Fibroblast of skin of abdomen (primary cell): Measurements from ENCODE around the gene RIT1. TPM values are rescaled to one million over a fixed set of nuclear protein-coding genes. Genes with fewer than 3 reads are reported as not detected.

Experiments used
- DNase-seq: peaks from one replicate; pipeline ENCODE4 v3.0.0-alpha.2; 2013
- polyA plus RNA-seq, 2 experiments: library from polyadenylated mRNA; unstranded; fragments of 120-200 nt; gene quantifications; one replicate each; pipeline ENCODE4 v1.2.1, GENCODE V29; 2013; ENCODE audit not compliant: insufficient read length in 2 of 2

RIT1 gene, protein sequence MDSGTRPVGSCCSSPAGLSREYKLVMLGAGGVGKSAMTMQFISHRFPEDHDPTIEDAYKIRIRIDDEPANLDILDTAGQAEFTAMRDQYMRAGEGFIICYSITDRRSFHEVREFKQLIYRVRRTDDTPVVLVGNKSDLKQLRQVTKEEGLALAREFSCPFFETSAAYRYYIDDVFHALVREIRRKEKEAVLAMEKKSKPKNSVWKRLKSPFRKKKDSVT
- polyA plus RNA-seq (2013, experiment 1 of 2; ENCODE audit: insufficient read length): 26.0 TPM
- 27.5 TPM for polyA plus RNA-seq (2013, experiment 2 of 2; ENCODE audit: insufficient read length)

- DNase-seq: peak; percentile 71
Observed at GRCh38 chr1:155911156-155912055, at the start of gene RIT1. Gene RIT1 (minus strand): TSS chr1:155911349. CDS start chr1:155910761, 588 bp downstream.

GRCh38 chr1:155960081-155960745 lies 49.1 kb upstream of the RIT1 start:
- DNase-seq: no peak

GRCh38 chr1:155957411-155957915 lies 46.3 kb upstream of the RIT1 start:
- DNase-seq: no peak

- DNase-seq: no peak
Observed at GRCh38 chr1:155954645-155955044, 43.5 kb upstream of the RIT1 start.

DNA sequence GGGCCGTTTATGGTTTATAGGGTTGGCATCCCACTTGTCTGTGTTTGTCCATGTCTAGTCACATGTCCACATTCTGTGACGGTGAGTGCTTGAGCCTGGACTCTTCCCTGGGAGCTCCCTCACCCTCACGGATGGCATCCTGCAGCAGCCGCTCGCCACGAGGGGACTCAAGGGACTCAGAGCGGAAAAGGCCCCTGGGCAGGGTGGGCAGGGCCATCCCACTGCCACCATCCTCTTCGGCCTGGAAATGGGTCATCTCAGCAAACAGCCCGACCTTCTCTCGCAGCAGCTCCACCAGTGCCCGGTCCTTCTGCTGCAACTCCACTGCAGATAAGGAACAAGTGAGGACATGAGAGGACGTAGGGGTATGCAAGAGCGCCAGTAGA lies 41.3 kb upstream of the RIT1 start:
- DNase-seq: no peak

DNA sequence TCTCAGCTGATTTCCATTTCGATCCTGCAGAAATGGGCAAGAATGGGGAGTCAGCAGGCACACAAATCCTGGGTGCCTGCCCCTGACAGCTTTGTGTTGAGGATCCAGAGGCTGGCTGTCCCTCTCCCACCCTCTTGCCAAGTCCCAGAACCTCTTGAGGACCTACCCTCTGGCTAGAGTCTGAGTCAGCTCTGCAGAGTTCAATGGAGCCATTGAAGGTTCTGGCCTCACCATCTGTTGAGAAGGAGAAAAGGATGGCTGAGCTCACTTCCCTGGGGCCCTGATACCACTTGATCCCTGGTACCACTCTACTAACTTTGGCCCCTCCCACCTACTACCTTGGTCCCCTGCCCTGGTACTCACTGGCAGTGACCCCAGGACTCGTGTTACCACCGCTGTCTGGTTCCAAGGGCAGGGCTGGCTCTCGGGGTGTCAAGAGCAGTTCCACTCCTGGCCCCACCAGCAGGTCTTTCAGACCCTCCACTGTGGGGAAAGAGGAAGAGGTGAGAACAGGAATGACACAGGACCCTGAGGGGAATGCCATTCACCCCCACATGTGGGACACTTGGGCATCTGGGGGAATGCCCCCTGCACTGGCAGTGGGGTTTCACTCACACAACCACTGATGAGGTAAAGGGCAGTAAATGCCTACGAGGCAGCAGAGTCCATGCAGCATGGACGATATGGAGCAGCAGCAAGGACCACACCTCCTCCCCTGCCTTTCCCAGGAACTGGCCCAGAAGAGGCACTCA lies 40.8 kb upstream of the RIT1 start:
- DNase-seq: no peak

- DNase-seq: no peak
Observed at GRCh38 chr1:155950829-155951228, 39.7 kb upstream of the RIT1 start.

- DNase-seq: no peak
Observed at GRCh38 chr1:155947741-155948140, 36.6 kb upstream of the RIT1 start.

DNA sequence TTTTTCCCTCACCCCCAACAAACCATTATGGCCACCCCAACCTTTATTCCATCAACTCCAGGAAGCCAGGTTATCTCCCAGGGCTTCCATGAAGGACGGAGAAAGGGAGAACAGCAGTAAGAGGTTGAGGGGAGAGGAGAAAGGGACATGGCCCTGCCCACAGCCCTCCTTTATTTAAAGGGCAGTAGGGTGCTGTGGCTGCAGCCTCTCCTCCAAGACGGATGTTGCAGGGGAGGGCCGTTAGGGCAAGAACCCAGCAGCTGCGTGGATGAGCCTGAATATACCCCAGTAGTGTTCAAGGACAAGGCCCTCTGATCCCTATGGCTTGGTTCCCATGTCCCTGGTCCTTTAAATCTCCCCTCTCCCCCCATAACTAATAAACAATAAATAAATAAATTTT lies 36.1 kb upstream of the RIT1 start:
- DNase-seq: no peak

DNA sequence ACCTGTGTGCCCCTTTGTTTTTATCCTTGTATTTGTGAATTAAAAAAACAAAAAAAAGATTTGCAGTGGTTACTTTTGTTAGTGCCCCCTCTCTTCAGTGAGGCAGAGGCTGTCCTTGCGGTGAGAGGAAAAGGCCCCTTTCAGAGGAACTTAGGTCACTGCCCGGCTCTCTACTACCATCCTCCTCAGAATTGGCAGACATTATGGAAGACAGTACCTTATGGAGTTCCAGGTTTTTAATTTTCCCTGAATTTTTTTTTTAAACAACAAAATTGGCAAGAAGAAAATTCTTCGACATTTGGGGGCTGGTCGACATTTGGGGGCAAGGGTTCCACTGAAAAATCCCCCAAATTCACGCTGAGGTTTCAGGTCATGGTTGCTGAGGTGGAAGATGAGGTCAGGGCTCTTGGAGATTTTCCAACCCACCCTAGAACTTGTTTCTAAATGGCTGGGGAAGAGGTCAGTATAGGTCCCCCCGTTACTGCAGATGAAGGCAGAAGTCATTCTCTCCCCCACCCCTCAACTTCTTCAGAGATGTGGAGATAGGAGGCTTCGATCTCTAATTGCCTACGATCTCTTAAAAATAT lies 35.6 kb upstream of the RIT1 start:
- DNase-seq: no peak

DNA sequence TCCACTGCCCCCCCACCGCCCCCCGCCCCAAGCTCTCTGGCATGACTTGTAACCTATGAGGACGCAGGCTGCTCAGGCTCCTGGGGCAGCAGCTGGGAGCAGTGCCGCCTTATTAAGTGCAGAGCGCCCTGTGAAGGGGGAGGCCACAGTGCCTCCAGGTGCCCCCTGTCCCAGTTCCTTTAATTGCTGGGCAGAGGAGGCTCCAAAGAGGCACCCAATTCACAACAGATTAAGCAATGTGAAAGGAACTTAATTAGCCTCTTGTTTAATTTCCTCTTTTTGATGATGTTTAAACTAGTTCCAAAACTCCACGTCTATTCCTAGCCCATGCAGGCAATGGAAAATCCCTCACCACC lies 33.3 kb upstream of the RIT1 start:
- no peak for DNase-seq

DNA sequence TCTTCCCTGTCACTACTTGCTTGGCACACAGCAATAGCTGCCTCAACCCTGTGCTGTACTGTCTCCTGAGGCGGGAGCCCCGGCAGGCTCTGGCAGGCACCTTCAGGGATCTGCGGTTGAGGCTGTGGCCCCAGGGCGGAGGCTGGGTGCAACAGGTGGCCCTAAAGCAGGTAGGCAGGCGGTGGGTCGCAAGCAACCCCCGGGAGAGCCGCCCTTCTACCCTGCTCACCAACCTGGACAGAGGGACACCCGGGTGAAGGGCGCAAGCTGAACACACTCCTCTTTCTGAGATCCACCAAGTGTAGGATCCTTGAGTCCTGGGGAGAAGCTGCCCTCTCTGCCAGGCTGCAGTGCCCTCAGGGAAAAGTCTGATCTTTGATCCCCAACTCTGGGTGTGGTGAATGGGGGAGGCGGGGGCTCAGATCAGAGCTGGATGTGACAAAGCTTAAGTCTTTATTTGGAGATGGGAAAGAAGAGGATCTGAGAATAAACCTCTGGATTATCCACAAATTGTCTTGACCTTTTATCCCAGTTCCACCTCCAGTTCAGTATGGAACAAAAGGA lies 31.5 kb upstream of the RIT1 start:
- DNase-seq: peak; percentile 21

DNA sequence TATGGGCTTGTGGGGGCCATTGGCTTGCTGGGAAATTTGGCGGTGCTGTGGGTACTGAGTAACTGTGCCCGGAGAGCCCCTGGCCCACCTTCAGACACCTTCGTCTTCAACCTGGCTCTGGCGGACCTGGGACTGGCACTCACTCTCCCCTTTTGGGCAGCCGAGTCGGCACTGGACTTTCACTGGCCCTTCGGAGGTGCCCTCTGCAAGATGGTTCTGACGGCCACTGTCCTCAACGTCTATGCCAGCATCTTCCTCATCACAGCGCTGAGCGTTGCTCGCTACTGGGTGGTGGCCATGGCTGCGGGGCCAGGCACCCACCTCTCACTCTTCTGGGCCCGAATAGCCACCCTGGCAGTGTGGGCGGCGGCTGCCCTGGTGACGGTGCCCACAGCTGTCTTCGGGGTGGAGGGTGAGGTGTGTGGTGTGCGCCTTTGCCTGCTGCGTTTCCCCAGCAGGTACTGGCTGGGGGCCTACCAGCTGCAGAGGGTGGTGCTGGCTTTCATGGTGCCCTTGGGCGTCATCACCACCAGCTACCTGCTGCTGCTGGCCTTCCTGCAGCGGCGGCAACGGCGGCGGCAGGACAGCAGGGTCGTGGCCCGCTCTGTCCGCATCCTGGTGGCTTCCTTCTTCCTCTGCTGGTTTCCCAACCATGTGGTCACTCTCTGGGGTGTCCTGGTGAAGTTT lies 30.8 kb upstream of the RIT1 start:
- DNase-seq: no peak

DNA sequence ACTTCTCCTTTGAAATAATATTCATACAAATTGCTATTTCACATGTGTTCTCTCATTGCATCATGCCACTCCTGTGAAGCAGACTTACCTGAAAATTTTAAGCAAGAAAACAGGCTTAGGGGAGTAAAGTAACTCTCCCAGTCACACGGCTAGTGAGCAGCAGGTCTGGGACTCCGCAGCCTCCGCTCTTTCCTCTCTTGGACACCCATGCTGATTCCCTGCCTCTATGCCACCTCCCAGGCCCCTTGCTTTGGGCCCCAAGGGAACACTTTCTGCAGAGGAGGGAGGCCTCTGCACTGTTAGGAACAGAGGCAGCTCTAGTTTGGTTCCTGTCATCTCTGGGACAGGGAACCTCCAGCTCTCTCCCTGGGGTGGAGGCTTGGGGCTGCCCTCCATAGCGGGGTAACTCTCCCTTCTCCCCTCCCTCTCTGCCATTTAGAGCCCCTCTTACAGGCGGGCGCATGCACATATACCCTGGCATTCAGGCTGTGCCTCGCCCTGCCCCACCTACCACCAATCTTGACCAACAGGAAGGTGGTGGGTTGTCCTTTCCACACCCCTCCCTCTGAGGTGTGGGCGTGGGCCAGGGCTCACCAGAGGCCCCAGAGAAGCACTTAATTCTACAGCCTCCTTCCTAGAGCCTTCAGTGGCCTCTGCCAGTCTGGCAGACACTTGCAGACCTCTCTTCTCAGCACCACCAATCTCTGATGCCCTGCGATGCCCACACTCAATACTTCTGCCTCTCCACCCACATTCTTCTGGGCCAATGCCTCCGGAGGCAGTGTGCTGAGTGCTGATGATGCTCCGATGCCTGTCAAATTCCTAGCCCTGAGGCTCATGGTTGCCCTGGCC lies 30.1 kb upstream of the RIT1 start, which contains the start of gene RXFP4:
TSS of gene RXFP4 (plus strand) at position 646 of the 852 bp plus-strand sequence. CDS start at position 718, 72 bp downstream.
- peak; percentile 26 for DNase-seq

- DNase-seq: peak; percentile 62
Observed at GRCh38 chr1:155940482-155940992, 29.4 kb upstream of the RIT1 start.

DNA sequence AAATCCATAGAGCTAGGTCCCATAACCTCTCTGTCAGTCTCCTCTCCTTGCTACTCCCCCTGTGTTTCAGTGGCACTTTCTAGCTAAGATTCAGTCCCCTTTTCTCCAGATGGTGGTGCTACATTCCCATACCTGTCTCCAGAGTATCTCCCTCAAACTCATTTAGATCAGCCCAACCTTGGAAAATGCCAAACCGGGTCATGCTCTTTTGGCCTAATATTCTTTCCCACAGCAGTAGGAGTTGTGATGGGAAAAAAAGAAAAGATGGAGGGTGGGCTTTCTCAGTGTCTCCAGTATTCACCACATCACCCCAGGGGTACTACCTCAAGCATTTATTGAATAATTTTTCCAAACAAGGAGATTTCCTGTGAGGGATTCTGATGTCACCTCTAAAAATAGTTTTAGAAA lies 27.1 kb upstream of the RIT1 start:
- DNase-seq: peak; percentile 76

DNA sequence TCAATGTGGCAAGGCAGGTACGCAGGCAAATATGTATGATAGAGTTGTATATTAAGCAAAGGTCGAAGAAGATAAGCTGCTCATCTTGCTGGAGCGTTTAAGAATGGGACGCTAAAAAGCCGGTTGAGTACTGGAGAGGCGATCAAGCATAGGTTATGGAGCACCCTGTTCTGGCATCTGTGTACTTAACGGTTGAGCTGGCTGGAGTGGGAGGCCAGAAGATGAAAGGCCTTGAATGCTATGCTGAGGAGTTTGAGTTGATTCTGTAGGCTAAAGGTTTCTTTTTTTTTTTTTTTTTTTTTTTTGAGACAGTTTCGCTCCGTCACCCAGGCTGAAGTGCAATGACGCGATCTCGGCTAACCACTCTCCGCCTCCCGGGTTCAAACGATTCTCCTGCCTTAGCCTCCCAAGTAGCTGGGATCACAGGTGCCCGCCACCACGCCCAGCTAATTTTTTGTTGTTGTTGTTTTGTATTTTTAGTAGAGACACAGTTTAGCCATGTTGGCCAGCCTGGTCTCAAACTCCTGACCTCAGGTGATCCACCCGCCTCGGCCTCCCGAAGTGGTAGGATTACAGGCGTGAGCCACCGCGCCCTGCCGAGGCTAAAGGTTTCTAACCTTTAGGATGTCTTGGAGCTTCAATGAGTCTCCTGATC lies 23.9 kb upstream of the RIT1 start:
- DNase-seq: peak; percentile 10

DNA sequence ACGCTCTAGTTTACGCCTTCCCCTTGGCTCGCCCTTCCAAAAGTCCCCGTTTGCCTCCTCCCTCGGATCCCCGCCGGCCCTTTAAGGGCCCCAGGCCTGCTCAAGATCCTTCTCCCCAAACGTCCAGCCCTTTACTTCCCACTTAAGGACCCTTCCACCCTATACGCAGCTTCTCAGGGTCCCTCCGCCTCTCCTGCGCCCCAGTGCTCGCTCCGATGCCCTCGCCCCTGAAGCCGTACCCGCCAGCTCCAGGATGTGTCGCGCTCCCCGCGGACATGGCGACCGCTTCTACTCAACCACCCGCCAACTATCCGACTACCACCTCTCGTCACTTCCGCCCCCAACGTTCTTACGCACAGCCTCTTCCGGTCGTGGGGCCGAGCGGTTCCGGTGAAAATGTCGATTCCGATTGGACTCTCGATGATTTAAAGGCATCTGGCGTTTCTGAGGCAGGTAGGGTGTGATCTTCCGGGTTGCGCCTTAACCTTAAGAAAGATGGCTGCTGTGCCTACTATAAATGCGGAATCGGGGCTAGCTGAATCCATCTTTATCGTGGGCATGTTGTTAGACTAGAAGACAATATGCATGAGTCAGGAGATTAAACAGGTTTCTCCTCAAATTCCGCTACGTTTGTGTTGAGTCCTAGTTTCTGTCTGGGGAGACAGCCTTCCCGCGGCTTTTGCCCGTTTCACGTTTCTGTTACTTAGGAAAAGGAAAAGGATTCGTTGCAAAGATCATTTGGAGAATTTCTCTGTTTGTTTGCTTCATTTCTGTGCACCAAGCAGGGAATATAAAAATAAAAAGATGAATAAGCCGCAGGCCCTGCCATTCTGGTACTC lies 23.2 kb upstream of the RIT1 start, which contains the start of gene KHDC4:
TSS of gene KHDC4 (minus strand) at position 317 of the 839 bp plus-strand sequence. CDS start at position 277, 40 bp downstream.
- DNase-seq: peak; percentile 99
